ENCODE results near the gene GRM7.

Gene GRM7

DNA sequence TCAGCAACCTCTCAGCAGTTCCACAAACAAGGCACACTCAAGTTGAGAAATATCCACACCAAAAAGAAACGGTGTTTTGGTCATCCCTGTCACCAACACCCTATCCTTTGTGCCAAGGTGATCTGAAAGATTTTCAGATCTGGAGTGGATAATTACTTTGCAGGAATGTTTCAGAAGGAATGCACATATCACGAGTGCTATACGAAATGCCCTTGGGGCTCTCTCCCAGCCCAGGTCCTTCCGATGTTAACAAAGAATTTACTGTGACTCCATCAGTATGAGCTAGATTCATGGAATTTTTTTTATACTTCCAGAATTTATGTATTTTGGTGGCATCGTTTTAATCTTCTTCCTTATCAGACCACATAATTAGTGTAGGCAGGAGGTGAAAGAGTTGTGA, 105.0 kb downstream of the GRM7 start:
- DNase-seq = no peak

DNA sequence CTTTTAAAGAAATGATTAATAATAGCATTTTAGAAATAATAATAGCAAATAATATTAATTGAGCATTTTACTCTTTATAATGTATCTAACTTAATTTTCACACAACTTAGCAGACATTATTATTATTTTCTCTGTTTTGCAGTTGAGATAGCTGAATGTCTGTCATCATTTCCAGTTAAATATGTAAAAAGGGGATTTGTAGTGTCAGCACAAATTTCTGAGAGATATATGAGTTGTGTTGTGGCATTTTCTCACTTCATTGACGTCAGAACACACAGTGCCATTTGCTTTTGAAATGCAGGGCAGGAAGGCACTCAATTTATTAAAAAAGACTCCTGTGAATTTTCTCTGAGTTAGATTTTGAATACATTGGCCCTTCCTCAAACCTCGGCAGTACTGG, 111.0 kb downstream of the GRM7 start:
- no peak for DNase-seq

DNA sequence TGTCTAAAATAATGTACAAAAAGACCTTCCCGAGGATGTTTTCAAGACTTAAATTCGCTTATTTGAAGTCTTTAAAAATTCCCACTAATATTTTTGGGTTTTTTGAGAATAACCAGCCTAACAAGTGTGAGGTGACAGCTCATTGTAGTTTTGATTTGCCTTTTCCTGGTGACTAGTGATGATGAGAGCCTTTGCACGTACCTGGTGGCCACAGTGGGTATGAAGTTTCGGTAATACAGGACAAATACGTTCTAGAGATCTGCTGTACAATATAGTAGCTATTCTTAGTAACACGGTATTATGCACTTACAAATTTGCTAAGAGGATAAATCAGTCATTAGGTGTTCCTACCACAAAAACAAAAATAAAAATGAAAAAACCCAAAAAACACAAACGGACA, 124.9 kb downstream of the GRM7 start:
- DNase-seq = no peak

DNA sequence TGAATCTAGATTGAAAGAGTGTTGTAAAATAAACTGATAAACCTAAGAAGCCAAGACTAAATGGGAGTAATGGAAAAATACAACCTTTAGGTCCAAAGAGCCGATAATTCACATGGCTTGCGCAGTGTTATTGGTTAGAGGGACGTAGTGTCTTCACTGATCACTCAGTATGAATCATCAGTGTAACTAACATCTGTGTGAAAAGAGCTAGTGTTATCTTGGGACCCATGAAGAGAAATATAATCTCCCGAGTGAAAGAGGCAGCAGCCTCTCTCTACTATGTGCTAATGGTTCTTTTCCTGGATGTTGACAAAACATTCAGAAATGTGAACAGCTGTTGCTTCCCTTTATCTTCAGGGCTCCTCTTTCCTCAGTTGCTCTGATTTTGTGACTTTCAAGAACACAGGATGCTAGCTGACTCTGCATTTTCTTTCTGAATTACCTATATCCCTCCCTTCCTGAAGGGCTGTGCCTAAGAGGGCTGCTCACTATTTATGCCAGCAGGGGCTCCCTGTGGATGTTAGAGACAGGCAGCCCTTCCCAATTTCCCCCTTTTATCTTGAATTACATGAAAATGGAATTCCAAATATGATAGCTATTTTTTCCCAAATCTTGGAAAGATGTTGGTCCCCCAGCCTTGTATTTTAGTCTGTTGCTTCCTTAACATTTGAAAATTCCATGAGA, 128.8 kb downstream of the GRM7 start:
- no peak for DNase-seq

DNA sequence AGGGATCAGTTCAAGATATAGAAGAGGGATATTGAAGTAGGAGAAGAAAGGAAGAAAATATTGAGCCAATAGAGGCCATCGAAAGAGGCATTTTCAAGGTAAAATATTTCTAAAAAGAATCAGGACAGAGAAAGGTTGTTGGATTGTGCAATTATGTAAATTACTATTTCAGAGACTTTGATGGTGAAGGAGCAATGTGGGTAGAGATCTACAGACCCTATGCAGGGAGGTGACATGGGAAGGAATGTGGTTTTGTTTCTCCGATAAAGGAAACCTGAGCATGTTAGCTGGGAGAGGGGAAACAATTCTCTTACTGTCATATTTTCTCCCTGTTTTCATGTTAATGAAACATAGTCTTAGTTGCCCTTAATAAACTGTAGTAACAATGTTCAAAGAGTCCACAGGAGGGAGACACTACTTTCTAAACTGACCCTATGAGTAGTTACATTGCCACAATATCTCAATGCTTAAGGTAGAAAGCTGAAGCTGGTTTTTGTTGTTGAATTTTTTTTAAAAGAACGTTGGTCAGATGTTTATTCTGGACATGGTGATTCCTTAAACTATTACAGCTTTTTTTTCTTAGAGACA, 133.3 kb downstream of the GRM7 start:
- no peak for DNase-seq

DNA sequence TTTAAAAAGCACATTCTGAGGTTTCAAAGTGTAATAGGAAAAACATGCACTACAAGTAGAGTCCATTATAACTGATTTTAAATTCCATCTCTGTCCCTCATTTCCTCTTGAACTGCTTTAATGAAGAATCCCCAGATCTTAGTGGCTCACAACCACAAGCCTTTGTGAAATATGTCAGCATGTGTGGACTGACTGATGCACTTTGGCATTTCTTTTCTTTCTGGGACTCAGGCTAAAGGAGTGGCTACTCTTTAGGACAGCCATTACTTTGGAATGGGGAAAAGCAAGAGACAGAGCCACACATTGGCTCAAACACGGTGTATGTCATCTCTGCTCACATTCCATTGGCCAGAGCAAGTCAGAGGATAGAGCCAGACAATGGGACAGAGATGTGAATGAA, 139.6 kb downstream of the GRM7 start:
- DNase-seq = no peak

DNA sequence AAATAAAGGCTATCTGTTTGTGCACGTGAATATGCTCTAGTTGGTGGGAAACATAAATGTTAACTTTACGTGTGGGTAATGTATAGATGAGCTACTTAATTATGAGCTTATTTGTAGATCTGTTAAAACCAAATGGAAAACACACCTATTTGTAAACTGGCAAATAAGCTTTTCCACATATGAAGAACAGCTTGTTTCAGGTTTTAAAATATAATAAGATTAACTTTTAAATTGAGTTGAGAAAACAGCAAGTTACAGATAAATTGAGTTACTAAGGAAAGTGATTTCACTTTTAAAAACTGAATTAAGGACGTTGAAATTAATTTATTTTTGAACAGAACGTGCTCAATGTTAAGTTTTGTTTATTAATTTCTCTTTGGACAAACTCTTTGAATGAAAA, 140.5 kb downstream of the GRM7 start:
- no peak for DNase-seq

DNA sequence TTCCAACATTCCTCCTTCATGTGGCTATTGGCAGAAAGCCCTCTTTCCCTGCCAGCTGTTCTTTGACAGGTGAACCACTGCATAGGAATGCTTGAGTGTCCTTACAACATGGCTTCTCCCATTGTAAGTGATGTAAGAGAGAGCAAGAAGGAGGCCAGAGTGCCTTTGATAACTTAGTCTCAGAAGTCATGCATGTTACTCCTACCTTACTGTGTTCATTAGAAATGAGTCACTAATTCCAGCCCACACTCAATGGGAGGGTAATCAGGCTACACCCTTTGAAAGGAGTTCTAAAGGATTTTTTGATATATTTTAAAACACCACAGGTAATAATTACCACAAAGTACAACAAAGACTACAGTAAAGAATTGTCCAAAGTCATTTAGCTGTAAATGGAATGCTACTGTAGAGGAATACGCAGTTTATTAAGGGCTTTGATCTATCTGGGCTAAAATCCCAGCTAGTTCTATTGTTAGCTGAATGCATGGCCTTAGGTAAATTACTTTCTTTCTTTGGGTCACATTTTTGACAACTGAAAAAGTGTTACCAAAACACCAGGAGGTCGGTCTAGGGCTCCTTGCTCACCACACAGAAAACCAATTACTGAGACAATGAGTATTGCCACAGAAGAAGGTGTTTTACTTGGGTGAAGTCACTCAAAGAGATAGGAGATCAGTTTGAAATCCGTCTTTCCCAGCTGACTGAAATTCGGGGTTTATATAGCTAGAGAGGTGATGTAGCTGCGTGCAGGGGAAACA, 154.9 kb downstream of the GRM7 start:
- no peak for DNase-seq

DNA sequence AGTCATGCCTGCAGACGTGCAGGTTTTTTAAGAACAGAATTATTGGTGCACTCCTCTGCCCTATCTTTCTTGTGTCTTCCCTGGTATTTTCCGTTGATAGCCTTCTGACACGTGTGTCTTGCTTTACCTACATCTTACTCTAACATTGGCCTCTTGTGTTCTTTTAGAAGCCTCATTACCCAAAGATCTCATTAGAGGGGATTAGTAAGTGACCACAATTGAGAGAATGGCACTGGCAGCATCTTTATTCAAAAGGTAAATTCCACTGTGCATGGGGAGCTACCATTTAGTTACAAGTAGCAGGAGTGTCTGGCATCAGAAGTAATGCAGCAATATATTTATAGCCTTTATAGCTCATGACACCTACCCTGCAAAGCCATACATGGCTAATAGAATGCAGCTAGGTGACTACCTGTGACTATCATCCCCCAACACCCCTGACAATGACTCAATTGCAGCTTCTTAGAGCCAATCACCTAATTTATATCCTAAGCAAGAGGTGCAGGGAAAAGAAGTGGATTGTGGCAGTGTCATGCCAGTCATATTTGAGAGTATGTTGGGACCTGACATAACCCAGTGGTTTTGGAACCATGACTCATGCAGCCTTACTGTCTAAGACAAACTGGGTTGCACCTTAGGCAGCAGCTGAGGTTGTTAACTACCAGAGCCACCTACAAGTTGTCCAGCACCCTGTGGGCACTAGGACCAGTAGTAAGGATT, 164.8 kb downstream of the GRM7 start:
- no peak for DNase-seq

DNA sequence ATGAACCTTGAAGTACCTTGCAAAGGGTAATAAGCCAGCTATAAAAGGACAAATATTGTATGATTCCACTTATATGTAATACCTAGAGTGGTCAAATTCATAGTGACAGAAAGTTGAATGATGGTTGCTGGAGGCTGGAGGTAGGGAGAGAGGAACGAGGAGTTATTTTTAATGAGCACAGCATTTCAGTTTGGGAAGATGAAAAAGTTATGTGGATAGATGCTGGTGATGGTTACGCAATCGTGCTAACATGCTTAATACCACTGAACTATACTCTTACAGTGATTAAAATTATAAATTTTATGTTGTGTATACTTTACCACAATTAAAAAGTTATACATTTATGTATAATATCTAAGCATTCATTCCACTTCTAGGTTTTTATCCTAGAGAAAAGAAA, 168.6 kb downstream of the GRM7 start:
- DNase-seq = no peak

DNA sequence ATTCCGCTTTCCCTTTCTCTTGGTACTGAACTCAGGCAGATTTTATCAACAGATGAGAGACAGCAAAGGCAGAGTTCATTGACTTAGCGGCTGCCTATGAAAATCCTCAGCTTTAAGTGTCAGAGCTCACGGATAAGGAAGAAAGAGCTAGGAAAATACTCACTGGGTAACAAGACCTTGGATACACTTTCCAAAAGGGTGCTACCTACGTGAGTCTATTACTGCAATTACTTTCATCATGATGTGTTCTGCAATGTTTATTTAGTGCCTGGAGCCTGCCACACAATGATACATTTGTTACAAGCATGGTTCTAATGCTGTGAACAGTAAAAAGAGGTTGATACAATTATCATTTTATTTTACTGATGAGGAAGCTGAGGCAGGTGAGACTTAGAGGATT, 177.5 kb downstream of the GRM7 start:
- DNase-seq = no peak

DNA sequence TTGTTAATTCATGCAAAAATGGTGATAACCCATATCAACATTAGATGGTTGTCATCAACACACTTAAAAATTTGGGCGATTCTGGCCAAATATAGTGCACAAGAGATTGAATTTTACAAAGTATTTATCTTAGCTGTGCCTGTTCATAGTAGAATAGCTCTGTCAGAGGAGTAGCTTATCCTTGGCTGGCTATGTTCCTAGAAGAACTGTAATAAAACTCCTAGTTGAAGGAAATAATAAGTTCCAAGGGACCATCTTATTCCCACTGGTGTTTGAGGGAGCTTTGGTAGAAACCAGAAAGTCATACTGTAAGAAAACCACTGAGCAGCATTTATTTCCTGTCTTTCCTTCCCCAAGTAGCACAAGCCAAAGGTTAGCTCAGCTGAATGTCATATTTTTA, 201.8 kb downstream of the GRM7 start:
- DNase-seq = no peak

DNA sequence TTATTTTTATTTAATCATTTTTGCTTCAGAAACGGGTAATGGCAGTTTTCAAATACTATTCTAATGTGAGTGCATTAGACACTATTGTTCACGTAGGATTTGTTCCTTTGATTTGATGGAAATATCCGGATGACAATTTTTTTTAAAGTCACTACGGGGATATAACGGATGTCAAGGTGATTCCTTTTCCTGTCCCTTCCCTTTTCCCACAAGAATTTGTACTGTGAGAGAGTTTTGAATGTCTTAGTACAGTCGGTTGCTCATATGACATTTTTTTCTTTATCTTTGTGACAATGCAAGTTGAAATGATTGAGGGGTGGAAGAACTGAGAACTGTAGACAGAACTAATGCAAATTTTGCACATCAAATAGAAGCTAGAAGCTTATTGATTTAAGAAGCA, 209.5 kb downstream of the GRM7 start:
- no peak for DNase-seq

DNA sequence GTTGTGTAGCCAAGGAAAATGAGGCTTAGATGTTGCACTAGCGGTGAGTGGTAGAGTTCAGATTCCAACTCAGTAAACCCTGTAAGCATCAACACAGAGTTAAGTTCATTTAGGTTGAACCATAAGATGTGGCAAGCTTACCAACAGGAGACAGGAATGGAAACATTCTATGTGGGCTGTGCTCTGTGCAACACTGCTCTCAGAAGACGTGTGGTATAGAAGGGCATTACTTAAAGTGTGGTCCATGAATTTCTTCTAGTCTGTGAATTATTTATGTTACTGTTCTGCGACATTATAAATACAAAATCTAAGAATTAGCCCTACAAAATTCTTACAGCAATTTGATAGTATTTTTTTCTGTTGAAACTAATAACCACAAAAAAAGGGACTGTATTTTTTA, 213.3 kb downstream of the GRM7 start:
- no peak for DNase-seq

DNA sequence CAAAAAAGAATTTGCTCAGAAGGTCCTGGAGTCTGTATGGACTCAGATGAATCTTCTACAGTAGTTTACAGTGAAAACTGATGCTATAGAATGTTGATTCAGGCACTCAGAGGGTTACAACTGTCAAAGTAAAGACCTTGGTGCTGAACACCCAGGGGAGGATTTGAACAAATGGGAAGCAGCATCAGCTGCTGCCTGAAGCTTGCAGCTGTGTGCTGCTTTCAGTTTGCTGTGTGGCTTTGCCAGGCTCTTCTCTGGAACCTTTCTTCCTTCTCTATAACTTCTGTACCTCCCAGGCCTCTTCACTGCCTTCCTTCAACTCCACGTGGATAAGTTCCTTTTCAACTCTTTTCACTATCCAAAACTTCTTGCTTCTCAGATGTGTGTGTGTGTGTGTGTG, 214.2 kb downstream of the GRM7 start:
- no peak for DNase-seq

DNA sequence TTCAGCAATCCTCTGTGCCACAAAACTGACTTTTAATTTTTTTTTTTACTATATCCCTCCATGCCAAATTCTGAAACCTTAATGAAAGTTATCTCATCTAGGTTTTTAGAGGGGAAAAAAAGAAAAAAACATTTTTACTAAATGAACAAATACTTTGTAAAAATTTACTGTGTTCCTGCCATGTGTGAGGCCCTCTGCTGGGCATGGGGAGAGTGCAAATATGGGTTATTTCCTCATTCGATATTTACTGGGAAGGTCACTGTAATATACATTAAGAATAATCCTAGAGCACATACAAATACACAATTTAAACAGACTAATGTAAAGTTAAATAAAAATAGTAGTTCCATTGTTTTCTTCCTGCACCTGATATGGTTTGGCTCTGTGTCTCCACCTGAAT, 215.0 kb downstream of the GRM7 start:
- DNase-seq = no peak

DNA sequence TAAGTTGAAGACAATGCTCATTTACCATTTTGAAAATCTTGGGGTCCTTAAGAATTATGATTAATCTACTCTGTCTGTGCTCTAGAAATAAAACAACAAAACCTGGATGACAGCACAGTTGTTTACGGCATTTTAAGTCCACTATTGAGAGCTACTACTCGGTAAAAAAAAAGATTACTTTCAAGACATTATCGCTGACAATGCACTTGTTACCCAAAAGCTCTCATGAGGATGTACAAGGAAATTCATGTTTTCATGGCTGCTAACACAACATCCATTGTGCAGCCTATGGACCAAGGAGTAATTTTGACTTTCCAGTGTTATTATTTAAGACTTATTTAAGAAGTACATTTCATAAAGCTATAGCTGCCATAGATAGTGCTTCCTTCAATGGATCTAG, 221.3 kb downstream of the GRM7 start:
- no peak for DNase-seq

DNA sequence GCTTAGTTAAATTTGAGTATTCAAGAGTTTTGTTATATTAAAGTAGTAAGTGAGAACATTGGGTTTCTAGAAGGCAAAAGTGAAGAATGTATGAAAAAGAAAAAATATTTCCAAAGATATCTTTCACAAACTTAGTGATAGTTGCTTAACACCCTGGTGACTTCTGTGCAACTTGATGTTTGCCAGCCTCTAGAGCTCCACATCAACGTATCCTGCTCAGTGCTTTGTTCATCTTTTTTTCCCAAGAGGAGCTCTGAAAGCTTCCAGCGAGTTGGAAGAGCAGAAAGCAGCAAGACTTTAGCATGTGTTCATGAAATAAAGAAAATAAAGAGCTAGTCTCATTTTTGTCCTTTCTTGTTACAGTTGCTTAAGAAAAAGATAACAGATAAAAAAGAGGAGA, 225.5 kb downstream of the GRM7 start:
- no peak for DNase-seq

DNA sequence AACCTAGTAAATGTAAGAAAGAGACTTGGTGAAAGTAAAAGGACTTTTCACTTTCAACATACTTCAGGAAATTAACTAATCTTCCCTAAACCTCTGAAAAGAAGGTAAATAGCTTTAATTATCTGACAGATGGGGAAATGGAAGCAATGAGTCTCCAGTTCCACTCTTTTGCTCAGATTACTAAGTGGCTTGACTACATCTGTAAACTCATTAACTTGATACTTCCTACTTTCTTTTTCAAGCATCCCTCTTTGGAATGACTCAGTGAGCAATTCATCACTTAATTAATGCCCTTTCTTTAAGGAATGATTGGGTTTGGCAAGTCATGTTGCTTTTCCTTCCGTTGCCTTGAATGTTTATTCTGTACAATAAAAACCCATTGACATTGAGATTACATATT, 234.2 kb downstream of the GRM7 start:
- no peak for DNase-seq

DNA sequence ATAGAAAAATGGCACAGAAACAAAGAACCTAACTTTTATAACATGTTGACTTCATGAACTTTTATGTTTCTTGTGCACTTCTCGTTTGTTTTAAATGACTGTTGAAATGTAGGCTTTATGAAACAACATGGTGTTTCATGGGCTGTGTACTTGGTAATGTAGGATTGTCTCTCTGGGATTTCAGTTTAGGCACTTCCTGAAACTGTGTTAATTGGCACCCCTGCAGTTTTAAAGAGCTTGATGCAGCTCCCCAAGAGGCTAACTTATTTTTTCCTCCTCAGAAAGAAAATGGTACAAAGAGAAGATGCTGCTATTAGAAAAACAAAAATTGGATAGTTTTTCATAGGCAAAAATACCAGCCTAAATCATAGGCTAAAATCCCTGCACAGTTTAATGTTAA, 239.2 kb downstream of the GRM7 start:
- no peak for DNase-seq

DNA sequence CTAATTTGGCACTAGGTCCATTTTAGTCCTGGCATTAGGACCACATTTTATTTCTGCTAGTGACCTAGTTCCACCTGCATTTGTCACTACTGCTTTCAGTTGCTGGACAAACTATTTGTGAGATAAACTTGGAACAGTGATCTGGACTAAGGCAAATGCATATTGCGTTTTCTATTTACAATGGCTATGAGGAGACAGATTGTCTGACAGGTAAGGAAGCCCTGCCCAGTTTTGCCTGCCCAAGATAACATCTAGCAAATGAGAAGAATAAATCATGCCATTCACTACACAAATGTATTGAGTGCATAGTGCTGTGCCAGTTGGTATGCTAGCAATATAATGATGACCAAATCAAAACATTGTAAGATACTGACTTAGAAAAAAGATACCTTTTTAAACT, 245.7 kb downstream of the GRM7 start:
- no peak for DNase-seq

DNA sequence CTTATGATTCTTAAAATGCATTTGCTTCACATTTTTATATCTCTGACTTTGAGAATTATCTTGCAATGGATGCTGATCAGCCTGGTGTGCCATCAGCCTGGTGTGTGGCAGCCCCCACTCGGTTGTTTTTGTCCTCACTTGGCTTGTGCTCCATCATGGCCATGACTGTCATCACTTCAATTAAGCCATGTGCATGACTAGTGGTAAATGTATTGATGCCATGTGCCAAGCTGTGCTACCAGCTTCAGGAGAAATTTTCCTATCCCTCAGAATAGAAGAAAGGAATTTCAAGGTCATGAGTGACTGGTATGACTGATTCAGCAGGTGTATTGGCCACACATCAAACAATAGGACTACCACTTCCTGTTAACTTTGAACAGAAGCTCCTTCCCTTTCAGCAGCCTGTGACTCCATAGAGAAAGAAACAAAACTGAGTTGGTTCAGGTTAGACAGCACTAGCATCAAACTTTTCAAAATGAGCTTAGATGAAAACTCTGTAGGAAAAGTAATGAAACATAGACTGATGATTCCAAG, 251.7 kb downstream of the GRM7 start:
- no peak for DNase-seq

Measured in amygdala (tissue), 56 donors.